GM23338 (cell line): ENCODE results near the gene GRIN2B. TPM values are rescaled to one million over a fixed set of nuclear protein-coding genes. Genes with fewer than 3 reads are reported as not detected.

ENCODE experiments used
- ATAC-seq: fragments of 200-7000 bp; cut with Tn5 transposase; 3 replicates; pipeline ENCODE4 v1.9.1; 2020
- DNase-seq: peaks from one replicate; pipeline ENCODE4 v3.0.0-alpha.2; 2015; ENCODE audit warnings: low spot score
- H2AFZ ChIP-seq: fragments of 200-600 bp; sonication (generic); 2 replicates; pipeline ENCODE4 v1.8.0; 2016; ENCODE audit warnings: antibody characterized with exemption, mild to moderate bottlenecking, moderate library complexity
- H3F3A ChIP-seq: fragments of 200-600 bp; sonication (generic); replicated peaks from 2 replicates; pipeline ENCODE4 v1.8.0; 2017; ENCODE audit warnings: antibody characterized with exemption, mixed run types, low read depth
- H3K27ac ChIP-seq: fragments of 200-600 bp; sonication (generic); 2 replicates; pipeline ENCODE4 v1.6.1; 2016; ENCODE audit warnings: low read depth
- H3K27me3 ChIP-seq: fragments of 200-600 bp; sonication (generic); 2 replicates; pipeline ENCODE4 v1.8.0; 2016; ENCODE audit warnings: mild to moderate bottlenecking, mixed run types, moderate library complexity; ENCODE audit not compliant: insufficient read depth
- H3K36me3 ChIP-seq: fragments of 200-600 bp; sonication (generic); 2 replicates; pipeline ENCODE4 v1.8.0; 2016; ENCODE audit warnings: mild to moderate bottlenecking; ENCODE audit not compliant: insufficient read depth
- H3K4me1 ChIP-seq: fragments of 200-600 bp; sonication (generic); 2 replicates; pipeline ENCODE4 v1.8.0; 2016; ENCODE audit warnings: mild to moderate bottlenecking, moderate library complexity; ENCODE audit not compliant: insufficient read depth
- H3K4me2 ChIP-seq: fragments of 200-600 bp; sonication (generic); 2 replicates; pipeline ENCODE4 v1.7.1; 2017; ENCODE audit warnings: mixed run types
- H3K4me3 ChIP-seq: fragments of 200-600 bp; sonication (generic); 2 replicates; pipeline ENCODE4 v1.6.1; 2016; ENCODE audit warnings: mixed run types
- H3K79me2 ChIP-seq: fragments of 200-600 bp; sonication (generic); replicated peaks from 2 replicates; pipeline ENCODE4 v1.8.0; 2017; ENCODE audit warnings: mild to moderate bottlenecking; ENCODE audit not compliant: insufficient read depth
- H3K9me2 ChIP-seq: fragments of 200-600 bp; sonication (generic); 2 replicates; pipeline ENCODE4 v1.8.0; 2017; ENCODE audit not compliant: insufficient read depth
- H4K20me1 ChIP-seq: fragments of 200-600 bp; sonication (generic); replicated peaks from 2 replicates; pipeline ENCODE4 v1.8.0; 2017; ENCODE audit warnings: mild to moderate bottlenecking; ENCODE audit not compliant: insufficient read depth
- H3K27ac Mint-ChIP-seq: 2 replicates; pipeline ENCODE4 v1.8.0; 2020; ENCODE audit warnings: inconsistent platforms, mild to moderate bottlenecking, moderate library complexity, mixed read lengths
- H3K27me3 Mint-ChIP-seq: 3 replicates; pipeline ENCODE4 v1.8.0; 2022; ENCODE audit warnings: low read depth, mild to moderate bottlenecking, moderate library complexity, mixed read lengths, inconsistent platforms; ENCODE audit not compliant: insufficient read depth, poor library complexity
- H3K36me3 Mint-ChIP-seq: 3 replicates; pipeline ENCODE4 v1.8.0; 2021; ENCODE audit warnings: low read depth, mild to moderate bottlenecking, inconsistent platforms, moderate library complexity, mixed read lengths
- H3K4me1 Mint-ChIP-seq: 3 replicates; pipeline ENCODE4 v1.8.0; 2020; ENCODE audit warnings: mild to moderate bottlenecking, inconsistent platforms, mixed read lengths
- H3K4me3 Mint-ChIP-seq: 3 replicates; pipeline ENCODE4 v1.8.0; 2021; ENCODE audit warnings: moderate library complexity, mild to moderate bottlenecking, inconsistent platforms, mixed read lengths
- H3K9me3 Mint-ChIP-seq: 3 replicates; pipeline ENCODE4 v1.8.0; 2020; ENCODE audit warnings: moderate library complexity, mild to moderate bottlenecking, inconsistent platforms, mixed read lengths
- CREB1 ChIP-seq: fragments of 250-450 bp; sonication (Bioruptor Pico); IDR thresholded peaks from 2 replicates; pipeline ENCODE4 v1.5.0; 2020; ENCODE audit warnings: low read depth, mild to moderate bottlenecking, moderate library complexity
- CTCF ChIP-seq, 2 experiments: fragments of 200-600 bp in 1 of 2; sonication (generic) in 1 of 2; conservative IDR thresholded peaks; 2 replicates each; pipeline versions ENCODE4 v1.5.1 to v1.6.1; 2016 to 2017; ENCODE audit warnings: antibody characterized with exemption in 2 of 2, low read depth in 2 of 2, mild to moderate bottlenecking in 2 of 2, moderate library complexity in 1 of 2
- ETS1 ChIP-seq: IDR thresholded peaks from 2 replicates; pipeline ENCODE4 v1.6.1; 2016; ENCODE audit warnings: antibody characterized with exemption
- EZH2 ChIP-seq: fragments of 200-600 bp; sonication (generic); IDR thresholded peaks from one replicate; pipeline ENCODE4 v1.8.0; 2017; ENCODE audit warnings: antibody characterized with exemption, mild to moderate bottlenecking, low read depth; ENCODE audit not compliant: unreplicated experiment
- EZH2phosphoT487 ChIP-seq: fragments of 200-600 bp; sonication (generic); IDR thresholded peaks from one replicate; pipeline ENCODE4 v1.8.1; 2018; ENCODE audit warnings: antibody characterized with exemption; ENCODE audit not compliant: unreplicated experiment
- JUNB ChIP-seq: IDR thresholded peaks from one replicate; pipeline ENCODE4 v1.6.1; 2016; ENCODE audit warnings: antibody characterized with exemption; ENCODE audit not compliant: unreplicated experiment
- NANOG ChIP-seq: IDR thresholded peaks from 2 replicates; pipeline ENCODE4 v1.6.1; 2016; ENCODE audit warnings: antibody characterized with exemption, borderline replicate concordance
- POLR2AphosphoS5 ChIP-seq: IDR thresholded peaks from 2 replicates; pipeline ENCODE4 v1.6.1; 2016; ENCODE audit warnings: antibody characterized with exemption, low read depth
- REST ChIP-seq: IDR thresholded peaks from one replicate; pipeline ENCODE4 v1.6.1; 2018; ENCODE audit warnings: antibody characterized with exemption; ENCODE audit not compliant: unreplicated experiment
- STAT1 ChIP-seq: IDR thresholded peaks from one replicate; pipeline ENCODE4 v1.6.1; 2016; ENCODE audit warnings: antibody characterized with exemption; ENCODE audit not compliant: unreplicated experiment
- ZNF114 ChIP-seq: fragments of 250-450 bp; sonication (Bioruptor Pico); IDR thresholded peaks from 2 replicates; pipeline ENCODE4 v1.5.0; 2020; ENCODE audit warnings: mild to moderate bottlenecking, moderate library complexity
- ZNF331 ChIP-seq: fragments of 250-450 bp; sonication (Bioruptor Pico); IDR thresholded peaks from 2 replicates; pipeline ENCODE4 v1.5.0; 2020; ENCODE audit warnings: low read depth, mild to moderate bottlenecking, moderate library complexity
- ZNF462 ChIP-seq: fragments of 250-450 bp; sonication (Bioruptor Pico); IDR thresholded peaks from 2 replicates; pipeline ENCODE4 v1.5.0; 2020; ENCODE audit warnings: mild to moderate bottlenecking, moderate library complexity
- polyA plus RNA-seq: library from polyadenylated mRNA; unstranded; fragments of >200 nt; fragmentation: Nextera tagmentation; extraction: Ambion mirVana; gene quantifications from 2 replicates; pipeline ENCODE4 v1.2.1, GENCODE V29; 2016
- total RNA-seq: library from RNA; depleted of rRNA; stranded (reverse); fragments of >200 nt; shearing (Covaris generic); gene quantifications from 2 replicates; pipeline ENCODE4 v1.2.3, GENCODE V29; 2014

GRIN2B gene
- total and polyA plus RNA-seq, 2 experiments from 2014 or later = 0.31 to 3.0 TPM

- no peaks in the 10 kb centered on the region for H3K36me3 ChIP-seq
- no peak overlapping the region for H3K27ac ChIP-seq
- H3K9me2 ChIP-seq = no peaks in the 10 kb centered on the region
- no peak overlapping the region for H2AFZ ChIP-seq
- TF ChIP-seq ETS1 = no peak
- no peak for TF ChIP-seq CTCF (conservative IDR thresholded peaks at IDR 0.05; ENCODE audit: low read depth in 2 of 2)
- TF ChIP-seq REST = no peak
- no peak for TF ChIP-seq ZNF114 (CRISPR knock-in tag)
- no peak for TF ChIP-seq STAT1
- no peak for TF ChIP-seq NANOG
- no peak for TF ChIP-seq EZH2
- no peak for TF ChIP-seq POLR2AphosphoS5
- no peak for TF ChIP-seq ZNF331 (CRISPR knock-in tag)
- TF ChIP-seq CREB1 = no peak
- TF ChIP-seq EZH2phosphoT487 = no peak
- no peak for TF ChIP-seq JUNB
- no peak for TF ChIP-seq ZNF462 (CRISPR knock-in tag)
- H3K4me3 ChIP-seq = no peak overlapping the region
- H3K27me3 ChIP-seq = no peaks in the 10 kb centered on the region
- no peaks in the 10 kb centered on the region for H4K20me1 ChIP-seq
- no peak overlapping the region for H3K4me2 ChIP-seq
- DNase-seq (no peak), ATAC-seq (no peak)
- H3K9me3 Mint-ChIP-seq = no peaks in the 10 kb centered on the region
- H3K79me2 ChIP-seq = no peaks in the 10 kb centered on the region
- H3K4me1 ChIP-seq = no peaks in the 10 kb centered on the region
- H3F3A ChIP-seq = no peaks in the 10 kb centered on the region
- H3K27ac Mint-ChIP-seq = no peak overlapping the region
- H3K36me3 Mint-ChIP-seq = no peaks in the 10 kb centered on the region
- peaks cover 4% of the 10 kb centered on the region for H3K27me3 Mint-ChIP-seq
- no peak overlapping the region for H3K4me3 Mint-ChIP-seq
- H3K4me1 Mint-ChIP-seq = no peaks in the 10 kb centered on the region; the same call in 2 of the 3 replicates
These were observed 11.2 kb upstream of the GRIN2B start for GRCh38 chr12:13992585-13992984.
